ENCODE data around the gene PRKAA1. TPM values are rescaled to one million over a fixed set of nuclear protein-coding genes. Genes with fewer than 3 reads are reported as not detected.
"Not testable (repeated sequence)": the region's sequence is repeated elsewhere in the genome, so short reads cannot be mapped to it uniquely, and the experiment has no call there.

The PRKAA1 gene
- polyA plus RNA-seq, 2 of the 4 experiments (the other 2 are of a cell fraction), result 51.5 to 107 TPM

DNA sequence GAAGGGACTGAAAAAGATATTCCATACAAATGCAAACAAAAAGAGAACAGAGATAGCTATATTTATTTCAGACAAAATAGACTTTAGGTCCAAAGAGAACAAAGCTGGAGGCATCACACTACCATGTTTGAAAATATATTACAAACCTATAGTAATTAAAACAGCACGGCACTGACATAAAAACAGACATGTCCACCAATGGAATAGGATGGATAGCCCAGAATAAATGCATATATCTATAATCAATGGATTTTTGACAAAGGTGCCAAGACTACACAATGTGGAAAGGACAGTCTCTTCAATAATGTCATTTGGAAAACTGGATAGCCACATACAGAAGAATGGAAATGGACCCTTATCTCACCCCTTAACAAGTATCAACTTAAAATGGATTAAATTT, 10.2 kb downstream of the PRKAA1 start:
- H3K4me3 ChIP-seq, result no peak overlapping the region
- peaks cover 56% of the 10 kb centered on the region for H3K4me1 ChIP-seq
- DNase-seq (ENCODE audit: low read depth in 1 of 2, low spot score in 1 of 2) (no peak), ATAC-seq (no peak), FAIRE-seq (no peak)
- 94% methylated on average over 1 of the region's 1 CpG for WGBS (ENCODE audit: missing lambda C conversion rate)
- H3K27ac ChIP-seq, result no peak overlapping the region
- TF ChIP-seq KDM5A (IDR thresholded peaks at IDR 0.05) (no peak), HDAC2 (IDR thresholded peaks at IDR 0.05) (0 out of 2 replicates have a peak, but pooled peaks have one; percentile 22), KDM1A (IDR thresholded peaks at IDR 0.05; ENCODE audit: low read depth) (peak; percentile 73; the same call in 1 of the 2 replicates), CBX8 (IDR thresholded peaks at IDR 0.05) (no peak)
- POLR2A ChIA-PET, result interaction anchor here (0.5 kb wide), 1 partner anchor 9 kb away, joined by 13 read pairs; no protein-coding TSS in a partner anchor
- H3K9me3 ChIP-seq, result peaks cover 14% of the 10 kb centered on the region
- H3K4me2 ChIP-seq, result no peak overlapping the region
- CTCF ChIA-PET, result interaction anchor here (1.4 to 2.0 kb wide), 4 partner anchors 10 to 91 kb away, joined by 3 to 5 read pairs (median 4); partner anchors contain the start of gene TTC33

GRCh38 chr5:40786664-40787063, 11.5 kb downstream of the PRKAA1 start:
- H3K27ac ChIP-seq, result not testable (repeated sequence)

GRCh38 chr5:40784916-40785315, 13.3 kb downstream of the PRKAA1 start:
- TF ChIP-seq, protein P1, sequence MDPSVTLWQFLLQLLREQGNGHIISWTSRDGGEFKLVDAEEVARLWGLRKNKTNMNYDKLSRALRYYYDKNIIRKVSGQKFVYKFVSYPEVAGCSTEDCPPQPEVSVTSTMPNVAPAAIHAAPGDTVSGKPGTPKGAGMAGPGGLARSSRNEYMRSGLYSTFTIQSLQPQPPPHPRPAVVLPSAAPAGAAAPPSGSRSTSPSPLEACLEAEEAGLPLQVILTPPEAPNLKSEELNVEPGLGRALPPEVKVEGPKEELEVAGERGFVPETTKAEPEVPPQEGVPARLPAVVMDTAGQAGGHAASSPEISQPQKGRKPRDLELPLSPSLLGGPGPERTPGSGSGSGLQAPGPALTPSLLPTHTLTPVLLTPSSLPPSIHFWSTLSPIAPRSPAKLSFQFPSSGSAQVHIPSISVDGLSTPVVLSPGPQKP (IDR thresholded peaks at IDR 0.05; ENCODE audit: low read depth, low read length), result no peak
- TF ChIP-seq MAZ (IDR thresholded peaks at IDR 0.05; ENCODE audit: borderline replicate concordance, low read depth, low read length) (no peak), PHF8 (IDR thresholded peaks at IDR 0.05; ENCODE audit: borderline replicate concordance, low read depth) (no peak), SMC3 (IDR thresholded peaks at IDR 0.05) (no peak), PBX3 (IDR thresholded peaks at IDR 0.05) (no peak), SREBF2 (IDR thresholded peaks at IDR 0.05) (no peak), MAX (IDR thresholded peaks at IDR 0.05) (no peak)
- TF ChIP-seq, protein P2, sequence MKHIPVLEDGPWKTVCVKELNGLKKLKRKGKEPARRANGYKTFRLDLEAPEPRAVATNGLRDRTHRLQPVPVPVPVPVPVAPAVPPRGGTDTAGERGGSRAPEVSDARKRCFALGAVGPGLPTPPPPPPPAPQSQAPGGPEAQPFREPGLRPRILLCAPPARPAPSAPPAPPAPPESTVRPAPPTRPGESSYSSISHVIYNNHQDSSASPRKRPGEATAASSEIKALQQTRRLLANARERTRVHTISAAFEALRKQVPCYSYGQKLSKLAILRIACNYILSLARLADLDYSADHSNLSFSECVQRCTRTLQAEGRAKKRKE (CRISPR knock-in tag; IDR thresholded peaks at IDR 0.05; ENCODE audit: low read depth), result no peak
- peaks cover 14% of the 10 kb centered on the region for H3K9me3 ChIP-seq
- 38% methylated on average over 1 of the region's 1 CpG for WGBS (ENCODE audit: missing lambda C conversion rate)
- H3K4me3 ChIP-seq, result no peak overlapping the region
- ATAC-seq, result no peak
- H3K27ac ChIP-seq, result peak overlapping the region; percentile 19 to 75; a peak in 4 of 6 replicates
- ChIA-PET CTCF (interaction anchor here (2.0 kb wide), 1 partner anchor 10 kb away, joined by 7 read pairs; no protein-coding TSS in a partner anchor), POLR2A (no interaction called here)
- DNase-seq (ENCODE audit: low read depth in 1 of 2, low spot score in 1 of 2), result no peak
- peak overlapping the region; percentile 75 for H3K4me2 ChIP-seq
- no peak for FAIRE-seq
- H3K4me1 ChIP-seq, result peaks cover 57% of the 10 kb centered on the region

More at GRCh38 chr5:40786664-40787063, 11.5 kb downstream of the PRKAA1 start:
- POLR2A ChIA-PET, result interaction anchor here (0.6 kb wide), 1 partner anchor 41 kb away, joined by 4 read pairs; no protein-coding TSS in a partner anchor
- not testable (repeated sequence) for DNase-seq (ENCODE audit: low read depth in 1 of 2, low spot score in 1 of 2); H3K4me2 ChIP-seq; H3K4me3 ChIP-seq; FAIRE-seq; ATAC-seq
- Histone ChIP-seq H3K9me3 (peaks cover 14% of the 10 kb centered on the region), H3K4me1 (peaks cover 56% of the 10 kb centered on the region)
- CTCF ChIA-PET, result interaction anchor here (0.7 to 2.0 kb wide), 3 partner anchors 32 to 583 kb away, joined by 4 to 5 read pairs (median 4); partner anchors contain the start of gene TTC33
- 89% methylated on average over 3 of the region's 3 CpGs for WGBS (ENCODE audit: missing lambda C conversion rate)

- H3K4me1 ChIP-seq, result peaks cover 56% of the 10 kb centered on the region
- H3K4me2 ChIP-seq, result peak overlapping the region; percentile 75
- WGBS (ENCODE audit: missing lambda C conversion rate), result 11% methylated on average over 1 of the region's 1 CpG
- ATAC-seq (peak; percentile 54 to 92; a peak in 4 of 6 replicates), FAIRE-seq (peak; percentile 49), DNase-seq (ENCODE audit: low read depth in 1 of 2, low spot score in 1 of 2) (peak in 1 of 2 experiments; percentile 56)
- peaks cover 14% of the 10 kb centered on the region for H3K9me3 ChIP-seq
- peak overlapping the region; percentile 19 to 75; a peak in 4 of 6 replicates for H3K27ac ChIP-seq
- H3K4me3 ChIP-seq, result no peak overlapping the region
- no peak for TF ChIP-seq TFCP2L1 (CRISPR knock-in tag; IDR thresholded peaks at IDR 0.05)
- no peak for TF ChIP-seq JUN (IDR thresholded peaks at IDR 0.05)
- TF ChIP-seq GATA3 (IDR thresholded peaks at IDR 0.05; ENCODE audit: borderline replicate concordance), result no peak
- TF ChIP-seq HOXA7 (CRISPR knock-in tag; IDR thresholded peaks at IDR 0.05), result no peak
- TF ChIP-seq, protein P1 (IDR thresholded peaks at IDR 0.05; ENCODE audit: low read depth, low read length), result no peak
- no peak for TF ChIP-seq FOSB (CRISPR knock-in tag; IDR thresholded peaks at IDR 0.05)
- no peak for TF ChIP-seq RARB (CRISPR knock-in tag; IDR thresholded peaks at IDR 0.05)
- no peak for TF ChIP-seq SREBF2 (IDR thresholded peaks at IDR 0.05)
- TF ChIP-seq SMC3 (IDR thresholded peaks at IDR 0.05), result no peak
- no peak for TF ChIP-seq NFE2L2 (conservative IDR thresholded peaks at IDR 0.05; ENCODE audit: low read length)
- no peak for TF ChIP-seq MAZ (IDR thresholded peaks at IDR 0.05; ENCODE audit: borderline replicate concordance, low read depth, low read length)
- no peak for TF ChIP-seq TP53 (CRISPR knock-in tag; IDR thresholded peaks at IDR 0.05)
- no peak for TF ChIP-seq FOXS1 (CRISPR knock-in tag; IDR thresholded peaks at IDR 0.05)
- ChIA-PET CTCF (interaction anchor here (0.6 to 2.0 kb wide), 4 partner anchors 9 to 618 kb away, joined by 3 to 7 read pairs (median 4); partner anchors contain the start of gene TTC33), POLR2A (no interaction called here)
These were observed 14.0 kb downstream of the PRKAA1 start for GRCh38 chr5:40784027-40784653.

All from A549 (cell line).